ENCODE data around the gene CBY2. TPM values are rescaled to one million over a fixed set of nuclear protein-coding genes. Genes with fewer than 3 reads are reported as not detected.
"Not testable (repeated sequence)": the region's sequence is repeated elsewhere in the genome, so short reads cannot be mapped to it uniquely, and the experiment has no call there.

Gene CBY2
- total RNA-seq, 1 experiment from 2014 or later, result not detected

DNA sequence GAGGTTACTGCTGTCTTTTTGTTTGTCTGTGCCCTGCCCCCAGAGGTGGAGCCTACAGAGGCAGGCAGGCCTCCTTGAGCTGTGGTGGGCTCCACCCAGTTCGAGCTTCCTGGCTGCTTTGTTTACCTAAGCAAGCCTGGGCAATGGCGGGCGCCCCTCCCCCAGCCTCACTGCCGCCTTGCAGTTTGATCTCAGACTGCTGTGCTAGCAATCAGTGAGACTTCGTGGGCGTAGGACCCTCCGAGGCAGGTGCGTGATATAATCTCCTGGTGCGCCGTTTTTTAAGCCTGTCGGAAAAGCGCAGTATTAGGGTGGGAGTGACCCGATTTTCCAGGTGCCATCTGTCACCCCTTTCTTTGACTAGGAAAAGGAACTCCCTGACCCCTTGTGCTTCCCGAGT is 32.5 kb upstream of the CBY2 start:
- not testable (repeated sequence) for H3K4me1 ChIP-seq (ENCODE audit: insufficient read depth, low read length); H3K79me2 ChIP-seq (ENCODE audit: insufficient read depth, low read length); H3K4me2 ChIP-seq (ENCODE audit: insufficient read depth, insufficient read length, low read length); H3K23me2 ChIP-seq (ENCODE audit: insufficient read length, low read depth, low read length, poor library complexity, severe bottlenecking); H3K18ac ChIP-seq (ENCODE audit: insufficient read length, low read depth, low read length); H3K27me3 Mint-ChIP-seq (ENCODE audit: low read depth); H4K91ac ChIP-seq (ENCODE audit: insufficient read length, low read depth, low read length); H3K56ac ChIP-seq (ENCODE audit: insufficient read length, low read depth, low read length); H3K79me1 ChIP-seq (ENCODE audit: insufficient read depth, low read depth, low read length, poor library complexity, severe bottlenecking); DNase-seq; H2BK15ac ChIP-seq (ENCODE audit: low read depth, low read length); H2BK20ac ChIP-seq (ENCODE audit: low read depth, low read length, poor library complexity, severe bottlenecking); H2BK120ac ChIP-seq (ENCODE audit: low read depth, low read length, poor library complexity, severe bottlenecking); H2AFZ ChIP-seq (ENCODE audit: low read length); H4K8ac ChIP-seq (replicated peaks; ENCODE audit: insufficient read length, low read depth, low read length); H4K5ac ChIP-seq (ENCODE audit: insufficient read length, low read depth, low read length); H4K20me1 ChIP-seq (ENCODE audit: control insufficient read depth, insufficient read depth, insufficient read length); H3K27me3 ChIP-seq (ENCODE audit: insufficient read depth, low read length); H3K9ac ChIP-seq (ENCODE audit: extremely low read depth, insufficient read length, low read length); H3T11ph ChIP-seq (ENCODE audit: low read length); H3K9me3 ChIP-seq (ENCODE audit: control insufficient read depth, low read depth, low read length); H3K14ac ChIP-seq (ENCODE audit: insufficient read depth, low read length); H2BK12ac ChIP-seq (ENCODE audit: insufficient read length, low read depth, low read length); H3K23ac ChIP-seq (ENCODE audit: insufficient read length, low read depth, low read length); H2AK5ac ChIP-seq (ENCODE audit: insufficient read length, low read length); H3K4ac ChIP-seq (ENCODE audit: low read depth, low read length); H2BK5ac ChIP-seq (ENCODE audit: insufficient read length, low read length); H3K27ac ChIP-seq (ENCODE audit: insufficient read length, low read depth, low read length)
- H3K4me3 Mint-ChIP-seq, result peak overlapping the region; percentile 22 to 30; a peak in 2 of 5 replicates
- H3K27ac Mint-ChIP-seq, result peak overlapping the region; percentile 55 to 97 (median 90)
- H3K4me1 Mint-ChIP-seq, result peaks cover 12 to 29% of the 10 kb centered on the region in 2 experiments
- peaks cover 7 to 14% (median 13%) of the 10 kb centered on the region in 3 experiments; a peak in 6 of 7 replicates for H3K36me3 Mint-ChIP-seq (ENCODE audit: insufficient read depth in 1 of 3, low read depth in 3 of 3)
- H3K9me3 Mint-ChIP-seq, result peaks cover 14 to 15% of the 10 kb centered on the region in 2 experiments; a peak in 4 of 5 replicates
- no CpG with 5 or more reads among the region's 14 CpGs for WGBS (ENCODE audit: extremely low coverage, insufficient read length, low lambda C conversion rate)
